HepG2 (cell line): ENCODE data around the gene PALM. TPM values are rescaled to one million over a fixed set of nuclear protein-coding genes. Genes with fewer than 3 reads are reported as not detected.

Source experiments
- CAMTA2 ChIP-seq: sonication (generic); formaldehyde crosslinking; IDR thresholded peaks from 2 replicates; pipeline ENCODE4 v1.4.0; 2020; ENCODE audit warnings: mild to moderate bottlenecking, missing genetic modification reagents, borderline replicate concordance
- CHD4 ChIP-seq: fragments of 200-600 bp; sonication (generic); IDR thresholded peaks from 2 replicates; pipeline ENCODE4 v1.7.0; 2017; ENCODE audit warnings: mild to moderate bottlenecking, low read length, borderline replicate concordance
- CTCF ChIP-seq: sonication (generic); formaldehyde crosslinking; IDR thresholded peaks from 2 replicates; pipeline ENCODE4 v1.5.0; 2020; ENCODE audit warnings: mild to moderate bottlenecking, missing genetic modification reagents, moderate library complexity
- DR1 ChIP-seq: sonication (generic); formaldehyde crosslinking; IDR thresholded peaks from 2 replicates; pipeline ENCODE4 v1.8.0; 2021; ENCODE audit warnings: mild to moderate bottlenecking, missing genetic modification reagents, inconsistent platforms
- E2F2 ChIP-seq: sonication (generic); formaldehyde crosslinking; IDR thresholded peaks from 2 replicates; pipeline ENCODE4 v1.4.0; 2020; ENCODE audit warnings: missing genetic modification reagents, borderline replicate concordance
- GPN1 ChIP-seq: sonication (generic); formaldehyde crosslinking; IDR thresholded peaks from 2 replicates; pipeline ENCODE4 v1.5.1; 2020; ENCODE audit warnings: missing genetic modification reagents, borderline replicate concordance
- KDM3A ChIP-seq: IDR thresholded peaks from 2 replicates; pipeline ENCODE4 v1.6.1; 2018; ENCODE audit warnings: low read depth, missing compliant biosample characterization
- KLF12 ChIP-seq: sonication (generic); formaldehyde crosslinking; IDR thresholded peaks from 2 replicates; pipeline ENCODE4 v1.4.0; 2020; ENCODE audit warnings: missing genetic modification reagents, borderline replicate concordance
- LCORL ChIP-seq, 2 experiments: fragments of 450-650 bp in 1 of 2; sonication (generic) in 1 of 2; formaldehyde crosslinking in 1 of 2; IDR thresholded peaks; 2 replicates each; pipeline versions ENCODE4 v1.5.0 to v1.6.1; 2017 to 2020; ENCODE audit warnings: antibody characterized with exemption in 1 of 2, missing genetic modification reagents in 1 of 2
- SALL1 ChIP-seq: sonication (generic); formaldehyde crosslinking; IDR thresholded peaks from 2 replicates; pipeline ENCODE4 v1.8.0; 2022; ENCODE audit warnings: mild to moderate bottlenecking, missing genetic modification reagents
- STAG1 ChIP-seq: sonication (generic); formaldehyde crosslinking; IDR thresholded peaks from 2 replicates; pipeline ENCODE4 v1.4.0; 2020; ENCODE audit warnings: missing genetic modification reagents
- STAT6 ChIP-seq: sonication (generic); formaldehyde crosslinking; IDR thresholded peaks from 2 replicates; pipeline ENCODE4 v1.4.0; 2020; ENCODE audit warnings: missing genetic modification reagents, mild to moderate bottlenecking, borderline replicate concordance
- ZBTB49 ChIP-seq: sonication (generic); formaldehyde crosslinking; IDR thresholded peaks from 2 replicates; pipeline ENCODE4 v1.4.0; 2020; ENCODE audit warnings: missing genetic modification reagents, borderline replicate concordance
- ZFP62 ChIP-seq: sonication (generic); formaldehyde crosslinking; IDR thresholded peaks from 2 replicates; pipeline ENCODE4 v1.4.0; 2020; ENCODE audit warnings: missing genetic modification reagents
- ZNF17 ChIP-seq: sonication (generic); formaldehyde crosslinking; IDR thresholded peaks from 2 replicates; pipeline ENCODE4 v1.5.0; 2020; ENCODE audit warnings: mild to moderate bottlenecking, missing genetic modification reagents
- ZNF383 ChIP-seq: sonication (generic); formaldehyde crosslinking; IDR thresholded peaks from 2 replicates; pipeline ENCODE4 v1.4.0; 2020; ENCODE audit warnings: missing genetic modification reagents, mild to moderate bottlenecking, borderline replicate concordance
- ZNF558 ChIP-seq: sonication (generic); formaldehyde crosslinking; IDR thresholded peaks from 2 replicates; pipeline ENCODE4 v1.9.0; 2022; ENCODE audit warnings: mild to moderate bottlenecking, missing genetic modification reagents, borderline replicate concordance
- ZNF567 ChIP-seq: sonication (generic); formaldehyde crosslinking; IDR thresholded peaks from 2 replicates; pipeline ENCODE4 v1.8.1; 2023; ENCODE audit warnings: mild to moderate bottlenecking, missing genetic modification reagents, borderline replicate concordance
- ZNF75D ChIP-seq: sonication (generic); formaldehyde crosslinking; IDR thresholded peaks from 2 replicates; pipeline ENCODE4 v1.8.1; 2023; ENCODE audit warnings: missing genetic modification reagents, mild to moderate bottlenecking, borderline replicate concordance
- ZNF790 ChIP-seq: sonication (generic); formaldehyde crosslinking; IDR thresholded peaks from 2 replicates; pipeline ENCODE4 v1.8.0; 2022; ENCODE audit warnings: missing genetic modification reagents, mild to moderate bottlenecking, borderline replicate concordance
- ZSCAN25 ChIP-seq: sonication (generic); formaldehyde crosslinking; IDR thresholded peaks from 2 replicates; pipeline ENCODE4 v1.8.0; 2022; ENCODE audit warnings: mild to moderate bottlenecking, missing genetic modification reagents
- ZSCAN30 ChIP-seq: sonication (generic); formaldehyde crosslinking; IDR thresholded peaks from 2 replicates; pipeline ENCODE4 v1.5.0; 2020; ENCODE audit warnings: mild to moderate bottlenecking, missing genetic modification reagents
- polyA plus RNA-seq, 8 experiments: library from polyadenylated mRNA; depleted of rRNA in 3 of 8; stranded (reverse) in 7 of 8; unstranded in 1 of 8; fragments of >200 nt; fragmentation: Illumina TruSeq in 4 of 8; extraction: Trizol in 4 of 8; gene quantifications; 2 replicates each; pipeline versions ENCODE4 v1.2.1 to v1.2.3, GENCODE V29; 2011 to 2016; ENCODE audit warnings: low read depth in 4 of 8, missing spikeins in 1 of 8, mixed read lengths in 1 of 8; ENCODE audit not compliant: insufficient read depth in 1 of 8
- total RNA-seq, 5 experiments: library from RNA; depleted of rRNA; stranded (reverse); fragments of >200 nt; fragmentation: Illumina TruSeq; extraction: Trizol; gene quantifications; 2 replicates each; pipeline ENCODE4 v1.2.3, GENCODE V29; 2016; ENCODE audit warnings: low read depth in 1 of 5

The PALM gene
- total and polyA plus RNA-seq, 2 of the 13 experiments (the other 11 are each of a cell fraction or from before 2014, with no cell fraction given) = 4.0 to 9.7 TPM

- TF ChIP-seq CTCF (peak; percentile 55), ZNF383 (CRISPR knock-in tag) (no peak), E2F2 (CRISPR knock-in tag) (no peak), GPN1 (CRISPR knock-in tag) (no peak), DR1 (CRISPR knock-in tag) (no peak), CHD4 (peak; percentile 95; the same call in 1 of the 2 replicates), ZNF567 (no peak), ZSCAN25 (CRISPR knock-in tag) (peak; percentile 100), ZFP62 (no peak), ZNF790 (no peak), KDM3A (CRISPR knock-in tag) (no peak), CAMTA2 (CRISPR knock-in tag) (no peak), STAT6 (no peak), ZNF75D (CRISPR knock-in tag) (no peak), ZNF558 (no peak), KLF12 (CRISPR knock-in tag) (no peak), ZSCAN30 (CRISPR knock-in tag) (no peak), ZBTB49 (CRISPR knock-in tag) (no peak), ZNF17 (no peak), LCORL (IDR thresholded peaks at IDR 0.05) (no peak), LCORL (CRISPR knock-in tag; IDR thresholded peaks at IDR 0.05) (peak; percentile 49; the same call in 1 of the 2 replicates), STAG1 (CRISPR knock-in tag) (peak; percentile 40), SALL1 (CRISPR knock-in tag) (0 out of 2 replicates have a peak, but pooled peaks have one; percentile 20)
Observed at GRCh38 chr19:741506-742131, 32.9 kb downstream of the PALM start (continued).
